Measurements from ENCODE around the gene SALL3. TPM values are rescaled to one million over a fixed set of nuclear protein-coding genes. Genes with fewer than 3 reads are reported as not detected.

Gene SALL3
- total RNA-seq, 2 experiments from 2014 or later: not detected

GRCh38 chr18:79018911-79019310 is 39.3 kb downstream of the SALL3 start:
- Mint-ChIP-seq H3K4me3 (no peak overlapping the region), H3K9me3 (no peaks in the 10 kb centered on the region), H3K36me3 (no peaks in the 10 kb centered on the region), H3K4me1 (no peaks in the 10 kb centered on the region), H3K27ac (no peak overlapping the region), H3K27me3 (no peaks in the 10 kb centered on the region)
- POLR2A ChIA-PET: no interaction called here
- no peak for ATAC-seq (ENCODE audit: low read depth)
- DNase-seq: no peak

DNA sequence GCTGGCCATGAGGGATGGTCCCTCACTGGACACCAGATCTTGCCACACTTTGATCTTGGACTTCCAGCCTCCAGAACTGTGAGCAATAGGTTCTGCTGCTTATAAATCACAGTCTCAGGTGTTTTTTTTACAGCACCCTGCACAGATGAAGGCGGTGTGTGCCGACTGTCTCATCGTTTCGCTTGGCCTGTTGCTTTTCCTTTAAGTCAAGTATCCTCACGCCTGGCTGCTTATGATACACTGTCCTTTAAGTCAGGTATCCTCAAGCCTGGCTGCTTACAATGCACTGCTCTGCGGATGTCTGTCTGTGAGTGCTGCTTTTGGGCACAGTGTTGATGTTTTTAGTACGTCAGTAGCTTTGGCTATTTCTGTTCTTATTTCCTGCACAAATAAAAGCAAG is 40.3 kb downstream of the SALL3 start:
- ATAC-seq (ENCODE audit: low read depth) (no peak), DNase-seq (no peak)
- Mint-ChIP-seq H3K4me1 (no peaks in the 10 kb centered on the region), H3K27ac (no peak overlapping the region), H3K27me3 (no peaks in the 10 kb centered on the region), H3K36me3 (no peaks in the 10 kb centered on the region), H3K9me3 (no peaks in the 10 kb centered on the region), H3K4me3 (no peak overlapping the region)
- POLR2A ChIA-PET: no interaction called here

GRCh38 chr18:79022603-79023002 is 43.0 kb downstream of the SALL3 start:
- Mint-ChIP-seq H3K27ac (no peak overlapping the region), H3K9me3 (peaks cover 1% of the 10 kb centered on the region), H3K36me3 (no peaks in the 10 kb centered on the region), H3K4me3 (no peak overlapping the region), H3K4me1 (no peaks in the 10 kb centered on the region), H3K27me3 (peaks cover under 1% of the 10 kb centered on the region)
- POLR2A ChIA-PET: no interaction called here
- ATAC-seq (ENCODE audit: low read depth): no peak
- no peak for DNase-seq

DNA sequence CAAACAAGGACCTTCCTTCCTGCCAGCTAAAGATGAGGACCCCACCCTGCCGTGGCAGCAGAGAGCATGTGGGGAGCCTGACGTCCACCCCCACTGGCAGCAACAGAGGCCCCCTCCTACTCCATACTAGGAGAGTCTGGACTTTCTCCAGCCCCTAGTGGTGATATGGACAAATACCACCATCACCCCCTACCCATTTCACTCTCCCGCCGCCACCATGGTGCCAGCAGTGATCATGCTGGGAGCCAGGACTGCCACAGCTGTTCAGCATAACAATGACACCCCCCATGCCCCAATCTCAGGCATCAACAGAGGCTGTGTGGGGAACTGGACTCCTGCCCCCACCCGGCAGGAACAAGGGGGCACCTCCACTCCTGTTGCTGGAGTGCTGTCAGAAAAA is 46.9 kb downstream of the SALL3 start:
- H3K4me3 Mint-ChIP-seq: no peak overlapping the region
- no peaks in the 10 kb centered on the region for H3K36me3 Mint-ChIP-seq
- ATAC-seq (ENCODE audit: low read depth): no peak
- POLR2A ChIA-PET: no interaction called here
- peaks cover 3% of the 10 kb centered on the region for H3K27me3 Mint-ChIP-seq
- no peak overlapping the region for H3K27ac Mint-ChIP-seq
- no peak for DNase-seq
- H3K4me1 Mint-ChIP-seq: no peaks in the 10 kb centered on the region
- peaks cover 7% of the 10 kb centered on the region for H3K9me3 Mint-ChIP-seq

DNA sequence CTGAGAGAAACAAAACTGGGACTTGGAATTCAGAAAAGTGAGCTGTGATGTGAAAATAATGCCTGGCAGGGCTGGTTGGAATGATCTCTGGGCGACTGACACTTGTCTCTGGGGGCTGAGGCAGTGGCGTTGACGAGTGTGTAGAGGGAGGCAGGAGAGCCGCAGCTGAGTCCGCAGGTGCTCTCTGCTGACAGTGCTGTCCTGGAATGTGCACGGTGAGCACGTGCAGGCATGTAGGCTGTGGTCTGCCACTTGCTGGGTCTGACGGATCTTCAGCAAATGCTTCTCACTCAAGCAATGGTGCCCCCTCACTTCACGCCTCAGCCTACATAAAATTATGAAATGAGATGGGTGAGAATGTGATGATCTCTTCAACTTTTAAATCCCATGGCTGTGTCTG is 51.1 kb downstream of the SALL3 start:
- Mint-ChIP-seq H3K4me1 (no peaks in the 10 kb centered on the region), H3K9me3 (peaks cover 8% of the 10 kb centered on the region), H3K36me3 (no peaks in the 10 kb centered on the region), H3K27ac (no peak overlapping the region), H3K27me3 (peaks cover 3% of the 10 kb centered on the region), H3K4me3 (no peak overlapping the region)
- DNase-seq: no peak
- ATAC-seq (ENCODE audit: low read depth): no peak
- POLR2A ChIA-PET: interaction anchor here (0.6 kb wide), 1 partner anchor 157 kb away, joined by 3 read pairs; no protein-coding TSS in a partner anchor

- no peak overlapping the region for H3K4me3 Mint-ChIP-seq
- no peak for DNase-seq
- no peaks in the 10 kb centered on the region for H3K27me3 Mint-ChIP-seq
- H3K36me3 Mint-ChIP-seq: no peaks in the 10 kb centered on the region
- ATAC-seq (ENCODE audit: low read depth): no peak
- POLR2A ChIA-PET: interaction anchor here (0.6 kb wide), 1 partner anchor 212 kb away, joined by 3 read pairs; no protein-coding TSS in a partner anchor
- H3K4me1 Mint-ChIP-seq: no peaks in the 10 kb centered on the region
- H3K27ac Mint-ChIP-seq: no peak overlapping the region
- peaks cover 7% of the 10 kb centered on the region for H3K9me3 Mint-ChIP-seq
Measured at GRCh38 chr18:79042276-79042675, 62.7 kb downstream of the SALL3 start.

GRCh38 chr18:79043288-79043687 is 63.7 kb downstream of the SALL3 start:
- H3K4me1 Mint-ChIP-seq: peaks cover 1% of the 10 kb centered on the region
- DNase-seq (no peak), ATAC-seq (ENCODE audit: low read depth) (no peak)
- H3K27me3 Mint-ChIP-seq: no peaks in the 10 kb centered on the region
- peaks cover 4% of the 10 kb centered on the region for H3K9me3 Mint-ChIP-seq
- H3K4me3 Mint-ChIP-seq: no peak overlapping the region
- no peaks in the 10 kb centered on the region for H3K36me3 Mint-ChIP-seq
- H3K27ac Mint-ChIP-seq: no peak overlapping the region
- POLR2A ChIA-PET: no interaction called here

DNA sequence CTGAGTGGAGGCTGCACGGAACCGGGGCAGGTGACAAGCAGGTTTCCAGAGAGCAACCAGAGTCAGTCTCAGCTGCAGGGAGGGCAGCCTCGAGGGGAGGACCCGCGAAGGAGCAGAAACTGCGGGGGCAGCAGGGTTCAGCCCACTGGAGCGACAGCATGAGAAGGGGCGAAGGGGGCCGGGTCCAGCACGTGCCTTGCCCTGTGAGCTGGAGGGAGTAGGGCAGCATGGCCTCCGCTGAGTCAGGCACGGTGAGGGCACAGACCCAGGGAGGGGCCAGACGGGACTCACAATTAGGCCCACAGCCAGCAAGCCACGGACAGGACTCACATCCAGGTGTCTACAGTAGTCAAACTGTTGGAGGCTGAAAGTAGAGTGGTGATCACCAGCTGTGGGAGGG is 66.9 kb downstream of the SALL3 start:
- Mint-ChIP-seq H3K36me3 (no peaks in the 10 kb centered on the region), H3K27me3 (no peaks in the 10 kb centered on the region), H3K27ac (no peak overlapping the region), H3K9me3 (no peaks in the 10 kb centered on the region), H3K4me3 (no peak overlapping the region), H3K4me1 (peaks cover 1% of the 10 kb centered on the region)
- no peak for DNase-seq
- no peak for ATAC-seq (ENCODE audit: low read depth)
- POLR2A ChIA-PET: no interaction called here

GRCh38 chr18:79047556-79048244 is 68.1 kb downstream of the SALL3 start:
- Mint-ChIP-seq H3K4me3 (no peak overlapping the region), H3K36me3 (no peaks in the 10 kb centered on the region)
- ATAC-seq (ENCODE audit: low read depth): no peak

GRCh38 chr18:79048245-79048632 is 68.6 kb downstream of the SALL3 start:
- Mint-ChIP-seq H3K36me3 (no peaks in the 10 kb centered on the region), H3K4me3 (no peak overlapping the region), H3K4me1 (peaks cover 2% of the 10 kb centered on the region), H3K9me3 (no peaks in the 10 kb centered on the region), H3K27ac (no peak overlapping the region), H3K27me3 (no peaks in the 10 kb centered on the region)
- POLR2A ChIA-PET: no interaction called here
- no peak for ATAC-seq (ENCODE audit: low read depth)
- no peak for DNase-seq

More at GRCh38 chr18:79047556-79048244, 68.1 kb downstream of the SALL3 start:
- no peaks in the 10 kb centered on the region for H3K9me3 Mint-ChIP-seq
- no peak for DNase-seq
- no peaks in the 10 kb centered on the region for H3K27me3 Mint-ChIP-seq
- peaks cover 1% of the 10 kb centered on the region for H3K4me1 Mint-ChIP-seq
- H3K27ac Mint-ChIP-seq: no peak overlapping the region
- POLR2A ChIA-PET: no interaction called here

DNA sequence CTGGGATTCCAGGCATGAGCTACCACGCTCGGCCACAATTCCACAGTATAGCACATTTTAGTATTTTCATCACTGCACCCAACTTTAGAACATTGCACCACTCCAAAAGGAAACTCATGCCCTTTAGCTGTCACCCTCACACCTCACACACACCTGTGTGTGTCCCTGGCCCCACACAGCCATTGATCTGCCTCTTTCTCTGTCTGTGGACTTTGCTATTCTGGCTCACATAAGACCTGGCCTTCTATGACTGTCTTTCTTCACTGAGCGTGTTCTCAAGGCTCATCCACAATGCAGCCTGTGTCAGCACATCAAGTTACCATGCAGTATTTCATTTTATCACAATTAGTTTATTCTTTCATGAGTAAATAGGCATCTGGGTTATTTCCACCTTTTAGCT is 69.9 kb downstream of the SALL3 start:
- Mint-ChIP-seq H3K27me3 (no peaks in the 10 kb centered on the region), H3K4me3 (no peak overlapping the region), H3K27ac (no peak overlapping the region), H3K4me1 (peaks cover 2% of the 10 kb centered on the region), H3K9me3 (no peaks in the 10 kb centered on the region), H3K36me3 (no peaks in the 10 kb centered on the region)
- ATAC-seq (ENCODE audit: low read depth) (no peak), DNase-seq (no peak)
- POLR2A ChIA-PET: no interaction called here

Other genes starting within 250 kb of the SALL3 start
- gene ATP9B, start 89.6 kb downstream of the SALL3 start, total RNA-seq: 10 to 100 TPM; 34.2 to 39.0 TPM

All from activated naive CD8-positive, alpha-beta T cell treated with anti-CD3 and anti-CD28 coated beads, Interleukin-2, amount 10 ng/mL, durations not matched to agents 7 days and 5 days (primary cell).